K562 treated with DMSO at 1 percent for 12 hours (cell line): Measurements from ENCODE around the gene PRPS1. TPM values are rescaled to one million over a fixed set of nuclear protein-coding genes. Genes with fewer than 3 reads are reported as not detected.

Experiments used
- total RNA-seq: library from RNA; unstranded; fragments of 300-600 nt; gene quantifications from 2 replicates; pipeline ENCODE4 v1.2.3, GENCODE V29; 2022; ENCODE audit not compliant: insufficient read depth

PRPS1 gene
- 38.9 and 60.3 TPM in 2 replicates for total RNA-seq

GRCh38 chrX:107627838-107628661 lies at the start of gene PRPS1:
TSS of gene PRPS1 (plus strand) at chrX:107628510. CDS start at chrX:107628629, 119 bp downstream.

Other genes starting within 250 kb of the PRPS1 start
- gene FRMPD3, start 178.9 kb upstream of the PRPS1 start, total RNA-seq, result not detected in 2 replicates
- gene TSC22D3, start 147.3 kb downstream of the PRPS1 start, total RNA-seq, result 9.0 and 11.9 TPM in 2 replicates
- gene NCBP2L, start 149.2 kb downstream of the PRPS1 start, total RNA-seq, result not detected in 2 replicates
- not detected in 2 replicates for gene MID2, start 197.4 kb downstream of the PRPS1 start, total RNA-seq